Left forelimb (tissue), 1 donor: ENCODE results near the gene ATAD5.
A peak's percentile ranks its signal among the peaks of the same experiment; 100 is the strongest.
"Not testable (repeated sequence)": the region's sequence is repeated elsewhere in the genome, so short reads cannot be mapped to it uniquely, and the experiment has no call there.

Experiments used
- DNase-seq: peaks from one replicate; pipeline ENCODE4 v3.0.0-alpha.2; 2018; ENCODE audit warnings: low spot score

Gene ATAD5

GRCh38 chr17:30831663-30832437, at the start of gene ATAD5:
TSS of gene ATAD5 (plus strand) at chr17:30831966. CDS start at chr17:30832348, 382 bp downstream.
- peak; percentile 91 for DNase-seq

GRCh38 chr17:30782206-30782605, 49.6 kb upstream of the ATAD5 start:
- DNase-seq: no peak

- DNase-seq: no peak
Measured at GRCh38 chr17:30788918-30789317, 42.8 kb upstream of the ATAD5 start.

- DNase-seq: no peak
Measured at GRCh38 chr17:30790279-30790678, 41.5 kb upstream of the ATAD5 start.

GRCh38 chr17:30793282-30793977, 38.3 kb upstream of the ATAD5 start:
- DNase-seq: no peak

- no peak for DNase-seq
Measured at GRCh38 chr17:30794372-30794771, 37.4 kb upstream of the ATAD5 start.

- no peak for DNase-seq
Measured at GRCh38 chr17:30796016-30796415, 35.8 kb upstream of the ATAD5 start.

GRCh38 chr17:30801671-30802070, 30.1 kb upstream of the ATAD5 start:
- DNase-seq: no peak

GRCh38 chr17:30805944-30806456, 25.8 kb upstream of the ATAD5 start:
- no peak for DNase-seq

- no peak for DNase-seq
Measured at GRCh38 chr17:30807896-30808295, 23.9 kb upstream of the ATAD5 start.

GRCh38 chr17:30808785-30809286, 22.9 kb upstream of the ATAD5 start:
- DNase-seq: no peak

GRCh38 chr17:30809867-30810266, 21.9 kb upstream of the ATAD5 start:
- no peak for DNase-seq

GRCh38 chr17:30812218-30813177, 19.3 kb upstream of the ATAD5 start:
- DNase-seq: no peak

GRCh38 chr17:30814236-30814635, 17.5 kb upstream of the ATAD5 start:
- DNase-seq: not testable (repeated sequence)

- not testable (repeated sequence) for DNase-seq
Measured at GRCh38 chr17:30814860-30815259, 16.9 kb upstream of the ATAD5 start.

GRCh38 chr17:30816165-30816564, 15.6 kb upstream of the ATAD5 start:
- no peak for DNase-seq

GRCh38 chr17:30819971-30820705, 11.6 kb upstream of the ATAD5 start:
- DNase-seq: no peak

- no peak for DNase-seq
Measured at GRCh38 chr17:30821871-30822723, 9.7 kb upstream of the ATAD5 start.

GRCh38 chr17:30822919-30823318, 8.8 kb upstream of the ATAD5 start:
- DNase-seq: not testable (repeated sequence)

- no peak for DNase-seq
Measured at GRCh38 chr17:30823421-30823820, 8.3 kb upstream of the ATAD5 start.
